ENCODE measurements around the gene ATXN10. TPM values are rescaled to one million over a fixed set of nuclear protein-coding genes. Genes with fewer than 3 reads are reported as not detected.

ATXN10 gene
- polyA plus RNA-seq, 3 donors = 60.1 to 106 (median 92.4) TPM

GRCh38 chr22:45684169-45684568 is 12.5 kb downstream of the ATXN10 start:
- Mint-ChIP-seq H3K27me3 (ENCODE audit: low read depth in 3 of 3) (peaks cover 0 to 2% (median 0%) of the 10 kb centered on the region in 3 donors), H3K4me3 (no peak overlapping the region), H3K9me3 (no peaks in the 10 kb centered on the region), H3K36me3 (peaks cover 4 to 8% of the 10 kb centered on the region in 2 donors), H3K4me1 (peaks cover 9% of the 10 kb centered on the region), H3K27ac (no peak overlapping the region)
- Histone ChIP-seq H3K4me2 (replicated peaks; ENCODE audit: extremely low read depth, low read length, poor library complexity, severe bottlenecking) (peak overlapping the region; percentile 26), H4K20me1 (ENCODE audit: insufficient read depth, low read length) (peaks cover 98% of the 10 kb centered on the region), H3K9me3 (replicated peaks in 1 of 2; ENCODE audit: control insufficient read depth in 1 of 2, insufficient read depth in 1 of 2, low read length in 2 of 2) (no peaks in the 10 kb centered on the region), H3K4me3 (replicated peaks in 1 of 3; ENCODE audit: low read depth in 2 of 3, low read length in 3 of 3) (no peak overlapping the region), H3K27ac (ENCODE audit: low read depth in 1 of 2, low read length in 2 of 2) (peak overlapping the region in 1 of 2 donors; percentile 12), H3K27me3 (ENCODE audit: control insufficient read depth in 2 of 2, insufficient read depth in 2 of 2, low read length in 2 of 2) (peaks cover 8 to 9% of the 10 kb centered on the region in 2 donors), H3K36me3 (replicated peaks in 1 of 2; ENCODE audit: control insufficient read depth in 1 of 2, insufficient read depth in 2 of 2, low read length in 2 of 2) (peaks cover 0 to 1% of the 10 kb centered on the region in 2 donors), H2AFZ (ENCODE audit: insufficient read depth, low read depth, low read length, poor library complexity, severe bottlenecking) (no peak overlapping the region), H3K4me1 (ENCODE audit: control insufficient read depth in 1 of 2, insufficient read depth in 2 of 2, low read length in 2 of 2) (peaks cover 36 to 38% of the 10 kb centered on the region in 2 donors), H3K79me2 (ENCODE audit: insufficient read depth, low read length) (peaks cover 71% of the 10 kb centered on the region), H3K9ac (ENCODE audit: insufficient read depth, low read length, poor library complexity, severe bottlenecking) (no peak overlapping the region)
- 0% methylated on average over 3 of the region's 4 CpGs for WGBS (ENCODE audit: insufficient coverage)
- intact Hi-C loops (cut with micrococcal nuclease) = no loop called here
- peak; percentile 26 to 50 (median 40) for DNase-seq
- TF ChIP-seq CTCF (IDR thresholded peaks at IDR 0.05) = no peak

GRCh38 chr22:45684752-45685574 is 13.3 kb downstream of the ATXN10 start:
- H3K36me3 Mint-ChIP-seq = peaks cover 5 to 13% of the 10 kb centered on the region in 2 donors

More at GRCh38 chr22:45684752-45685574, 13.3 kb downstream of the ATXN10 start:
- no CpG with 5 or more reads among the region's 5 CpGs for WGBS (ENCODE audit: insufficient coverage)
- Histone ChIP-seq H3K9ac (ENCODE audit: insufficient read depth, low read length, poor library complexity, severe bottlenecking) (no peak overlapping the region), H3K4me1 (ENCODE audit: control insufficient read depth in 1 of 2, insufficient read depth in 2 of 2, low read length in 2 of 2) (peaks cover 36 to 38% of the 10 kb centered on the region in 2 donors), H3K9me3 (replicated peaks in 1 of 2; ENCODE audit: control insufficient read depth in 1 of 2, insufficient read depth in 1 of 2, low read length in 2 of 2) (no peaks in the 10 kb centered on the region), H3K4me3 (replicated peaks in 1 of 3; ENCODE audit: low read depth in 2 of 3, low read length in 3 of 3) (no peak overlapping the region), H3K27ac (ENCODE audit: low read depth in 1 of 2, low read length in 2 of 2) (no peak overlapping the region), H3K4me2 (replicated peaks; ENCODE audit: extremely low read depth, low read length, poor library complexity, severe bottlenecking) (no peak overlapping the region), H2AFZ (ENCODE audit: insufficient read depth, low read depth, low read length, poor library complexity, severe bottlenecking) (no peak overlapping the region), H3K27me3 (ENCODE audit: control insufficient read depth in 2 of 2, insufficient read depth in 2 of 2, low read length in 2 of 2) (peaks cover 8 to 9% of the 10 kb centered on the region in 2 donors), H3K79me2 (ENCODE audit: insufficient read depth, low read length) (peaks cover 70% of the 10 kb centered on the region), H3K36me3 (replicated peaks in 1 of 2; ENCODE audit: control insufficient read depth in 1 of 2, insufficient read depth in 2 of 2, low read length in 2 of 2) (peaks cover 0 to 9% of the 10 kb centered on the region in 2 donors), H4K20me1 (ENCODE audit: insufficient read depth, low read length) (peaks cover 98% of the 10 kb centered on the region)
- peaks cover 9% of the 10 kb centered on the region for H3K4me1 Mint-ChIP-seq
- no peak for TF ChIP-seq CTCF (IDR thresholded peaks at IDR 0.05)
- H3K27ac Mint-ChIP-seq = no peak overlapping the region
- peaks cover 0 to under 1% (median 0%) of the 10 kb centered on the region in 3 donors for H3K27me3 Mint-ChIP-seq (ENCODE audit: low read depth in 3 of 3)
- DNase-seq = no peak
- no peak overlapping the region for H3K4me3 Mint-ChIP-seq
- H3K9me3 Mint-ChIP-seq = no peaks in the 10 kb centered on the region
- intact Hi-C loops (cut with micrococcal nuclease) = no loop called here

Data from CD14-positive monocyte (primary cell).